ENCODE measurements around the gene ALG10B.
A peak's percentile ranks its signal among the peaks of the same experiment; 100 is the strongest.
"Not testable (repeated sequence)": the region's sequence is repeated elsewhere in the genome, so short reads cannot be mapped to it uniquely, and the experiment has no call there.

The ALG10B gene

DNA sequence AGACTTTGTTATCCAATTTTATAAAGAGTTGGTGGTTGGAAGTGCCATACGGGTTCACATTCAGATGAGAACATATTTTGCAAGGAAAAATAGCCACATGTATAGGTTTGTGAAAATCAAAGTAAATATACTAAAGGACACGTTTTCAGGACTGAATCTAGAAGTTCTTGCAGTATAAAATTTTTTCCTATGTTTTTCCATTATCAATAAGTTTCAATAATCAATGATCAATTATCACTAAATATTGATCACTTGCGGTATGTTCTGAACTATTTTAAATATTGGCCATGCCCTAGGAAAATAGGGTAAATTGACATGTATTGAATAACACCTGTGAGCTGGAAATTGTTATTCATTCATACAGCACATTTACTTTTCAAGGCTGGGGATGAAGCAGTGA lies 25.9 kb downstream of the ALG10B start:
- DNase-seq (ENCODE audit: extremely low spot score): no peak
- TF ChIP-seq CTCF (IDR thresholded peaks at IDR 0.05; ENCODE audit: control extremely low read depth, extremely low read depth, low read depth, missing control alignments): no peak
- ChIA-PET POLR2A (no interaction called here), CTCF (interaction anchor here (1.2 kb wide), 1 partner anchor 17 kb away, joined by 3 read pairs; no protein-coding TSS in a partner anchor)

- CTCF ChIA-PET: interaction anchor here (1.6 kb wide), 1 partner anchor 27 kb away, joined by 3 read pairs; the partner anchor contains the start of gene ALG10B
- DNase-seq (ENCODE audit: extremely low spot score); POLR2A ChIA-PET: not testable (repeated sequence)
Measured at GRCh38 chr12:38343256-38343655, 26.7 kb downstream of the ALG10B start.

DNA sequence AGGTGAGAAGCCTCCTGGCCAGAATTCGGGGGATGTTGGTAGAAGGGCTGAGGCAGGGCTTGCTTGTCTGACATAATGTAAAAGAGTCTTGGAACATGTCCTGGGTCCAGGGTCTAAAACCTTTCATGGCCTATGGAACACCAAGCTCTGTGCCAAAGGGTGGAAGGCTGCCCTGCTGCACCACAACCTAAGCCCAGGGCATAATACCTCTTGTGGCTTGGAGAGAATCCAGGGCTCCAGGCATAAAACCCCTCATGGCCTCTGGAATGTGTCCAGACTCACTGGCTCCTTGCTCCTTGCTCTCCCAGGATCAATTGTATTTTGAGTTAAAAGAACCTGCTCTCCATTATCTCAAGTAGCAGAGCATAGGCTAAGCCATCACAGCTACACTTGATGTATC lies 27.3 kb downstream of the ALG10B start:
- DNase-seq (ENCODE audit: extremely low spot score); POLR2A ChIA-PET: not testable (repeated sequence)
- CTCF ChIA-PET: interaction anchor here (0.7 to 1.6 kb wide), 2 partner anchors 9 to 27 kb away, joined by 3 read pairs; partner anchors contain the start of gene ALG10B

DNA sequence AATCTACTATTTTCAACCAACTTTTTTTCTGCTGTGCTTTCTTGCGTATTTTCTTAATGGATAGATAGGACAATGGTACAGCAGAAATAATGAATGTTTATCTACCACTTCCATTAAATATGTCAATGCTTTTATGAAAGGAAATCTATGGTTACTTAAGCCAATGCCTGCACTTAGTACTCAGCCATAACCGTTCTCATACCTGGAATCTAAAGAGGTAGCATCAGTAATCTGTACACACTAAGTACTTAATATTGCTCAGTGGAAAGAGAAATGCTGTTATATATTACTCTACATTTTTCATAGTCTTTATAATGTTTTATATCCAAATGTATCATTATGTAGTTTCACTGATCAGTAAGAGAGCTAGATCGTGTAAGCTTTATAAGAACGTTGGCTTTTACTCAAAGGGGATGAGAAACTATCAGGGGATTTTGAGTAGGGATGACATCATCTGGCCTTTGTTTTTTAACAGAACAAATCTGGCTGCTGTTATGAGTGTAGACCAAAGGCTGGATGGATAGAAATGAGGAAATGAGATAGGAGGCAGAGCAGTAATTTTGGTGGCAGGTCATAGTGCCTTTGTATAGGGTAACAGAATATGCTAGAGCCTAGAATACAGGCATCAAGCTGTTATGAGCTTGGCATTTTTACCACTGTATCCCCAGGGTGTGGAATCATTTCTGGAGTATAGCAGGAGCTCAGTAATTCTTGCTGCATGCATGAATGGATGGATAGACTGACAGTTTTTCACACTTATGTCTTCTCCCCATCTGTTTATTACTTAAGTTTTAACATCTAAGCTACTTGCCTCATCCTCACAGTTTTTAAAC lies 34.0 kb downstream of the ALG10B start:
- TF ChIP-seq CTCF (IDR thresholded peaks at IDR 0.05; ENCODE audit: control extremely low read depth, extremely low read depth, low read depth, missing control alignments): no peak

GRCh38 chr12:38351175-38351508 lies 34.6 kb downstream of the ALG10B start:
- CTCF ChIA-PET: interaction anchor here (0.8 to 1.3 kb wide), 2 partner anchors 12 to 555 kb away, joined by 4 to 5 read pairs; no protein-coding TSS in a partner anchor
- DNase-seq (ENCODE audit: extremely low spot score): not testable (repeated sequence)

More for the DNA sequence above, 34.0 kb downstream of the ALG10B start:
- ChIA-PET CTCF (interaction anchor here (0.8 to 1.3 kb wide), 2 partner anchors 11 to 556 kb away, joined by 4 to 5 read pairs; no protein-coding TSS in a partner anchor), POLR2A (interaction anchor here (0.6 kb wide), 1 partner anchor 1079 kb away, joined by 4 read pairs; no protein-coding TSS in a partner anchor)
- DNase-seq (ENCODE audit: extremely low spot score): peak; percentile 31

GRCh38 chr12:38367506-38367905 lies 50.9 kb downstream of the ALG10B start:
- no peak for TF ChIP-seq CTCF (IDR thresholded peaks at IDR 0.05; ENCODE audit: control extremely low read depth, extremely low read depth, low read depth, missing control alignments)
- CTCF ChIA-PET: no interaction called here
- POLR2A ChIA-PET: no interaction called here
- no peak for DNase-seq (ENCODE audit: extremely low spot score)

More at GRCh38 chr12:38351175-38351508, 34.6 kb downstream of the ALG10B start:
- POLR2A ChIA-PET: interaction anchor here (0.6 kb wide), 1 partner anchor 1079 kb away, joined by 4 read pairs; no protein-coding TSS in a partner anchor

GRCh38 chr12:38370311-38370710 lies 53.7 kb downstream of the ALG10B start:
- POLR2A ChIA-PET: no interaction called here

More at GRCh38 chr12:38370311-38370710, 53.7 kb downstream of the ALG10B start:
- no peak for DNase-seq (ENCODE audit: extremely low spot score)
- TF ChIP-seq CTCF (IDR thresholded peaks at IDR 0.05; ENCODE audit: control extremely low read depth, extremely low read depth, low read depth, missing control alignments): no peak
- CTCF ChIA-PET: no interaction called here

Data from GM10248 (cell line).